Transverse colon (tissue), 4 donors: ENCODE data around the gene MAJIN.

Experiments
- CTCF ChIP-seq, 5 experiments: fragments of 200-600 bp in 3 of 5; fragments of 450-650 bp in 2 of 5; sonication (generic) in 3 of 5; IDR thresholded peaks; 1 replicate in 2 of 5; 2 replicates in 3 of 5; pipeline ENCODE4 v1.5.1; 2016 to 2017; ENCODE audit warnings: antibody characterized with exemption in 5 of 5, inconsistent platforms in 3 of 5, mild to moderate bottlenecking in 2 of 5, moderate library complexity in 1 of 5
- EP300 ChIP-seq: sonication (generic); formaldehyde crosslinking; IDR thresholded peaks from one replicate; pipeline ENCODE4 v1.6.1; 2017; ENCODE audit warnings: antibody characterized with exemption, low read depth
- POLR2A ChIP-seq: fragments of 450-650 bp; IDR thresholded peaks from one replicate; pipeline ENCODE4 v1.6.1; 2016; ENCODE audit warnings: antibody characterized with exemption, mild to moderate bottlenecking, moderate library complexity
- POLR2AphosphoS5 ChIP-seq, 3 donors: sonication (generic); formaldehyde crosslinking; IDR thresholded peaks; one replicate each; pipeline ENCODE4 v1.6.1; 2016; ENCODE audit warnings: antibody characterized with exemption in 3 of 3

GRCh38 chr11:64976651-64977050 lies 4.7 kb upstream of the MAJIN start:
- no peak for TF ChIP-seq CTCF (IDR thresholded peaks at IDR 0.05)
- no peak for TF ChIP-seq POLR2AphosphoS5 (IDR thresholded peaks at IDR 0.05)
- TF ChIP-seq POLR2A = no peak
- TF ChIP-seq EP300 = no peak
